HG03064 (cell line): Measurements from ENCODE around the gene SMARCD1.

Source experiments
- ATAC-seq: cut with Tn5 transposase; IDR thresholded peaks from one replicate; pipeline ENCODE4 v1.9.1; 2021; ENCODE audit warnings: low read depth; ENCODE audit not compliant: unreplicated experiment

Gene SMARCD1

DNA sequence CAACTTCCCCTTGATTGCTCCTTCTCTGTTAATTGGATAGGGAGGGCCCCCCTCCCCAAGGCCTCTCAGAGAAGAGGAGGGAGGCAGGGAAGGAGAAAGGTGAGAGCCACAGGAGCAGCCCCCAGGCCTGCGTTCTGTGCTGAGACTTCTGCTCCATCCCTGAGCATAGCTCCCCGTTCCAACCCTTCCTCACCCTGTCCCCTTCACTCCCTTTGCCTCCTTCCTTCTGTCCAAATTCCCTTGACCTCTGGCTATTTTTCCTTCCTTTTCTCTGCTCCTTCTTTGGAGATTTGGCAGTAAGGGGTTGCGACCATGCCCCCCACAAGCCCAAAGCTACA lies 28.5 kb upstream of the SMARCD1 start:
- no peak for ATAC-seq

DNA sequence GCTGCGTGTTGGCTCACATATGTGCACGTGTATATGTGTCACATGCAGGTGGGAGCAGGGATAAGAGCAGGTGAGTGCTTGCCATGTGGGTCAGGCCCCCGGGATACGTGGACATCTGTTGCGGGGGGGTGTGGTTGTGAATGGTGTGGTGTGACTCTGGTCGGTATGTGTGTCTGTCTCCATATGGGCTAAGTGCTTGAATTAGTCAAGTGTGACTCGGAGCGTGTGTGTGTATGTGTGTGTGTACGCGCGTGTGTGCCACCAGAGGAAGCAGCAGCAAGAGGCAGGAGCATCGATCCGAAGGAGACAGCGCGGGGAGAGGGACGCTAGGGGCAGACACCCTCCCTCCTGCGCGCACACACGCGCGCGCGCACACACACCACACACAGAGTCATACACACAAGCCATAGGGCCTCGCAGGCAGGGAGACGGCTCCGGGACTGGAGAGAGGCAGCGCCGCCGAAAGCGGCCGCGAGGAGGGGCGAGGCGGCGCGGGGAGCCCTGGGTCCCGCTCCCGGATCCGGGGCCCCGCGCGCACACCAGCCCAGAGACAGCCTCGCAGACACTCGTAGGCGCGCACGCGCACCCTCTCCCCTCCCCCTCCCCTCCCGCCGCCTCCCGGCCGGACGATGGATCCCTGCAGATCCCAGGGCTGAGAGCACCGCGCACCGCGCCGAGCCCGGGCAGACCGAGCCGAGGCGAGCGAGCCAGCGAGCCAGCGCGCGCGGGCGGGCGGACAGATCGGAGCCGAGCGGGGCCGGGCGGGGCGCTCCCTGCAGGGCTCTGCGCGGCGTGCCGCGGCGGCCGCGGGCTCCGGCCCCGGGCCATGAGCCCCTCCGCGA lies 27.9 kb upstream of the SMARCD1 start, which contains the start of gene ASIC1:
TSS of gene ASIC1 (plus strand) at position 597 of the 842 bp plus-strand sequence. CDS start 1,171 bp downstream, outside the sequence.
- no peak for ATAC-seq

DNA sequence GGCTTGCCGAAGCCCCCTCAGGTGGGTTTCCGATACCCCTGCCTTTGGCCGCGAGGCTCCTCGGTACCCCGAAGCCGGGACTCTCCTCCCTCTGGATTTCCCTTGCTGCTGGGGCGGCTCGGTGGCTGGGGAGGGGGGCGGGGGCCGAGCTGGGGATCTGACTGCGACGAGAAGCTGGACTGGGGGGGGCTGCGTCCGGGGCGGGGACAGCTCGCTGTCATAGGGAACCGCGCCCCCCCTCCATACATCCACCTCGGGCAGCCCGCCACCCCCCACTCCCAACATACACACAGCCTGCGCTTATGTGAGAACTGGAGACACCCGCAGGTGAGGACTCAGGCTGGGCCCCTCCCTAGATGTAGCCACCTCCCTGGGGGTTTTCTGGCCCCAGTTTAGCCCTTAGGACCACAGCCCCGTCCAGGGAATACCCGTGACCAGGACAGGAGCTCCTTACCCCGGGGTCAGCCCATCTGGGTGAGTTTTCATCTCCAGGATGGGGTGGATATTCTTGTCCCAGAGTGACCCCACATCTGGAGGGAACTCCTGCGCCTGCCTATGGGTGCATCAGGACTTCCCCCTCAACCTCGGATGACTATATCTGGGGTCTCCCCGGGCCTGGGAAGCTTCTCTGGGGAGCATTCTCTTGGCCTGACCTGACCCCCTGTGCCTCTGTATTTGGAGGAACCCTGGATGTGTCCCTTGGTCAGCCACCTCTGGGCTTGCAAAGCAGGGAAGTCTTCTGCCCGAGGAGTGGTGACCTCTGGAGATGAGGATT lies 27.1 kb upstream of the SMARCD1 start:
- ATAC-seq: no peak

DNA sequence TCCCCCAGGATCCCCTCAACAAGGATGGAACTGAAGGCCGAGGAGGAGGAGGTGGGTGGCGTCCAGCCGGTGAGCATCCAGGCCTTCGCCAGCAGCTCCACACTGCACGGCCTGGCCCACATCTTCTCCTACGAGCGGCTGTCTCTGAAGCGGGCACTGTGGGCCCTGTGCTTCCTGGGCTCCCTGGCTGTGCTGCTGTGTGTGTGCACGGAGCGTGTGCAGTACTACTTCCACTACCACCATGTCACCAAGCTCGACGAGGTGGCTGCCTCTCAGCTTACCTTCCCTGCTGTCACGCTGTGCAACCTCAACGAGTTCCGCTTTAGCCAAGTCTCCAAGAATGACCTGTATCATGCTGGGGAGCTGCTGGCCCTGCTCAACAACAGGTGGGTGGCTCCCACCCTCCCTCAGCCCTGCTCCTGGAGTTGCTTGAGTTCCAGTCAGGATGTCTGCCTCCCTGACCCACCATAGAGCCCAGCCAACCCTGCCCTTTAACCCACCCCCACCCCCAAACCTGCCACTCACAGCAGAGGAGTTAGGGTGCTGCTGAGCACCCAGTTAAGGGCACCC lies 26.3 kb upstream of the SMARCD1 start:
- ATAC-seq: no peak

DNA sequence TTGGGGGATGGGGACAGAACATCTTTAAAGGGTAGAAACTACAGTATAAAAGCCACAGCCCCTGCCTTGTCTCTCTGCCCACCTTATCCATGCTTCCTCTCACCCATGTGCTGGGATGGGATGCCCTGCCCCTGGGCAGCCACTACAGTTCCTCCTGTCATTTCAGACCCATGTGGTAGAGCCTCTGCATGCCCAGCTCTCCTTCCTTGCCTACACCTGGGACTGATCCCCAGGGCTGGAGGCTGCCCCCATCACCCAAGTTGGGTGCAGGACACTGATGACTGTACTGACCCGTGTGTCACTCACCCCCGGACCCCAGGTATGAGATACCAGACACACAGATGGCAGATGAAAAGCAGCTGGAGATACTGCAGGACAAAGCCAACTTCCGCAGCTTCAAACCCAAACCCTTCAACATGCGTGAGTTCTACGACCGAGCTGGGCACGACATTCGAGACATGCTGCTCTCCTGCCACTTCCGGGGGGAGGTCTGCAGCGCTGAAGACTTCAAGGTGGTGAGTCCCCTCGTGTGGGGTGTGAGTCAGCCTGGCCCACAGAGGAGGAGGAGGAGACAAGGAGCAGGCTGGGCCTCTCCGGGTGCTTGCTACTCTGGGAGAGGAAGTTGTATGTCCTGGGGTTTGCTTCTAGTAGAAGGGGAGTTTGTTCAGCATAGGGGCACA lies 25.6 kb upstream of the SMARCD1 start:
- ATAC-seq: no peak

- no peak for ATAC-seq
Measured at GRCh38 chr12:50060120-50060468, 25.0 kb upstream of the SMARCD1 start.

DNA sequence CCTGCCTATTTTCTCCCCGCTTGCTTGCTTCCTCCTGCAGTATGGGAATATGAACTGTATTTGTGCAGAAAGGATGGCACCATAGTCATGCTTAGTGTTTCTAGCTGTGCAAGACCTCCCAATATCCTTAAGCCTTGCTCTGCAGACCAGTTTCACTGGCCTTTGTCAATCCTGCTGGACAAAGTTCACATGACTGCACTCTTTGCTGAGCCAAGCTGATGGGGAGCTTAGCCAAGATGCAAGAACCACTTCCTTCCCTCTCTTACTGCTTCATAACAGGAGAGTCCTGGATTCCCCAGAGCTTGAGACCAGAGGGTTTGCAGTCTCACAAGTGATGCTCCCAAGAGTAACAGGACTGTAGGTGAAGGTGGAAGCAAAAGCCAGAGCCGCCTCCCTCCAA lies 24.0 kb upstream of the SMARCD1 start:
- no peak for ATAC-seq

GRCh38 chr12:50061946-50062686 lies 23.0 kb upstream of the SMARCD1 start:
- no peak for ATAC-seq

DNA sequence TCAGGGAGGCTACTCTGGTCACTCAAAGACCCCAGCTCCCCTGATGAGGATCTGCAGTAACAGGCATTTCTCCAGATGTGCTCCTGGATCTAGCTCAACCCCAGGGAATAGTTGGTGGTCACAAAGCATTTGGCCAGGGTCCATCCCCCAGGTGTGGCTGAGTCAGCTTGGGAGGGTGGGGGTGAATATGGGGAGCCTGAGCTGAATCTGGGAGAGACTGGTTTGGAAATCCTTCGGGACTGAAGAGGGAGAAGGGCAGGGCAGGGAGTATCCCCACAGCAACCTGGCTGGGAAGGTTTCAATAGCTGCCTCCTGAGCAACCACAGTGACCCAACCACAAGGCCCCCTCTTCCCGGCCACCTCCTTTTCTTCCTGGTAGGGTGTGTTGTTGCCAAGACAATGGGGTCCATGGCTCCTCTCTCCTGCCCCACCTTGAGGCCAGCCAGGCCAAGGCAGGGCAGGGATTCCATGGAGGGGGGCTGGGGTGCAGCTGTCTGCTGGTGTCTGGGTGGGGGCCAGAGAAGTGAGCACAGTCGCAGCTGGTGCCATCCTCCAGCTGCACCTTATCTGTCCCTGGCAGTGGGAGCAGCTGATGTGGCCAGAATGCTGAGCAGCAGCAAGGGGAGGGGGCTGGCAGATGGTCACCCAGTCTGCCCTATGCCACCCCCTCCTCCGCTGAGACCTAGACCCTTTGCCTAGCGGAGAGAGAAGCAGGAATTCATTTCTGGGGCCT lies 22.2 kb upstream of the SMARCD1 start:
- no peak for ATAC-seq

- ATAC-seq: no peak
Measured at GRCh38 chr12:50065726-50066310, 19.3 kb upstream of the SMARCD1 start.

GRCh38 chr12:50066402-50066801 lies 18.7 kb upstream of the SMARCD1 start:
- no peak for ATAC-seq

DNA sequence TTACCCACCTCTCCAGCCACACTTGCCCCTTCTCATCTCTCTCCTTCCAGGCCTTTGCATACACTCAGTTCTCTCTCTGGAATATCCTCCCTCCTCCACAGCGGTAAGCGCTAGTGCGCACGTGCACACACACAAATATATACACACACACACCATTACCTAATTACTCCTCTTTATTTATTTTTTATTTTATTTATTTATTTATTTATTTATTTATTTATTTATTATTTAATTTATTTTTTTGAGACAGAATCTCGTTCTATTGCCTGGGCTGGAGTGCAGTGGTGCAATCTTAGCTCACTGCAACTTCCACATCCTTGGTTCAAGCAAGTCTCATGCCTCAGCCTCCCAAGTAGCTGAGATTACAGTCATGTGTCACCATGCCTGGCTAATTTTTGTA lies 16.1 kb upstream of the SMARCD1 start:
- no peak for ATAC-seq

DNA sequence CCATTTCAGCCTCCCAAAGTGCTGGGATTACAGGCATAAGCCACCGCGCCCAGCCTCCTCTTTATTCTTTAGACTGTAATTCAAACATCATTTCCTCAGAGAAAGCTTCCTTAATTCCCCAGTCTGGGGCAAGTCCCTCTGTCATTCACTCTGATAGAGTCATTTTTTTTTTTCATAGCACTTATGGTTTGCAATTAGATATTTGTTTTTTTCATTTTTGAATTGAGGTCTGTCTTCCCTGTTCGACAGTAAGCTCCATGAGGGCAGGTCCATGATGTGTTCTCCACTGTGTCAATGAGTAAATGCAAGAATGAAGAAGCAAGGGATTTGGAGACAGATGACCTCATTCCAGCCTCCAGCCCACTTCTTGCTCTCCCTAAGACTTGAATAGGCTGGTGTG lies 15.6 kb upstream of the SMARCD1 start:
- no peak for ATAC-seq

DNA sequence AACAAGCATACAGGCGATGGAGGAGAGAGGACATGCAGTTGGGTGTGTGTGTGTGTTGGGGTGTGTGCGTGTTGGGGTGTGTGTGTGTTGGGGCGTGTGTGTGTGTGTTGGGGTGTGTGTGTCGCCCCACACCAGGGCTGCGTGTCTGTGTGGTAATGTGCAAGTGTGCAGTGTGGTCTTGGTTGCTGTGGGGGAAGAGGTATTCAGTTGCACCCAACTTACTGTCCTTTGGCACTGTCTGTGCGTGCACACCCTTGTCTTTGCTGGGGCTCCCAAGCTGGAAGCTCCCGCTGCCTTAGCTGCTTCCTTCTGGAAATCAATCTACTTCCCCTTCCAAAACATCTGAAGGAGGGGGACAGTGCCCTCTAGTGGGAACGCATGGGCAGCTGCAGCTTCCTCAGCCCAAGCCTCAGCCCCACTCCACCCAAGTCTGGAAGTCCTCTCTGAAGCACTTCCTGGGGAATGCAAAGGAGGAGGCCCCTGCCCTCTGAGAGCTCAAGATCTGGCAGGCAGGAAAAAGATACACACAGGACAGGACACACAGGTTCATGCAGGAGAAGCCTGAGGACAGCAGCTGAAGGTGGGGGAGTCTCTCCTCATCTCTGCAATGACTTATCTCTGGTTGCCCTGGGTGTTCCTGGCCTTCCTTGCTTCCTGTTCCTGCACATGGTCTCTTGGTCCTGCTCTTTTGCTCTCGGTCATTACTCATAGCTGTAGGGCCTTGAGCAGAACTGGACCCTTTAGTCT lies 14.7 kb upstream of the SMARCD1 start:
- no peak for ATAC-seq

- ATAC-seq: no peak
Measured at GRCh38 chr12:50072198-50072907, 12.8 kb upstream of the SMARCD1 start.

DNA sequence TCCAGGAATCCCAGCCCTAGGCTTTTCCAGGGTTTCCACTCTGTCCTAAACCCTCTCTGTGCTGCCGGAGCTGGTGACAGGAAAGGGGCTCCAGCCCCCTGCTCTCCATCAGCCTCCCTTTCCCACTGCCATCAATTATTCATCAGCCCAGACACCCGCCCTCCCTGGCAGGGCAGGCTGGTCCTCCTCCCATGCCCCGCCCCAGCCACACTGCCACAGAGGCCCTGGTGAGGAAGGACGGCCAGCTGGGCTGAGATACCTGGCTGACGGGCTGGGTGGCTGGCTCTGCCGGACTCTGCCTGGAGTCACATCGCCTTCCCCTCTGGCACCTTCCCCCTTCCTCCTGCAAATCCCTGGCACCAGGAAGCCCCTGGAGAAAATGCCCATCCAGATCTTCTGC lies 11.9 kb upstream of the SMARCD1 start:
- no peak for ATAC-seq

GRCh38 chr12:50073712-50074111 lies 11.4 kb upstream of the SMARCD1 start:
- ATAC-seq: no peak
